NCI-H2227 (cell line): ENCODE data around the gene DGKG.

ENCODE experiments used
- DNase-seq: peaks from one replicate; lab custom pipeline; 2025; ENCODE audit not compliant: unreplicated experiment; lab: John Stamatoyannopoulos, UW

DGKG gene

DNA sequence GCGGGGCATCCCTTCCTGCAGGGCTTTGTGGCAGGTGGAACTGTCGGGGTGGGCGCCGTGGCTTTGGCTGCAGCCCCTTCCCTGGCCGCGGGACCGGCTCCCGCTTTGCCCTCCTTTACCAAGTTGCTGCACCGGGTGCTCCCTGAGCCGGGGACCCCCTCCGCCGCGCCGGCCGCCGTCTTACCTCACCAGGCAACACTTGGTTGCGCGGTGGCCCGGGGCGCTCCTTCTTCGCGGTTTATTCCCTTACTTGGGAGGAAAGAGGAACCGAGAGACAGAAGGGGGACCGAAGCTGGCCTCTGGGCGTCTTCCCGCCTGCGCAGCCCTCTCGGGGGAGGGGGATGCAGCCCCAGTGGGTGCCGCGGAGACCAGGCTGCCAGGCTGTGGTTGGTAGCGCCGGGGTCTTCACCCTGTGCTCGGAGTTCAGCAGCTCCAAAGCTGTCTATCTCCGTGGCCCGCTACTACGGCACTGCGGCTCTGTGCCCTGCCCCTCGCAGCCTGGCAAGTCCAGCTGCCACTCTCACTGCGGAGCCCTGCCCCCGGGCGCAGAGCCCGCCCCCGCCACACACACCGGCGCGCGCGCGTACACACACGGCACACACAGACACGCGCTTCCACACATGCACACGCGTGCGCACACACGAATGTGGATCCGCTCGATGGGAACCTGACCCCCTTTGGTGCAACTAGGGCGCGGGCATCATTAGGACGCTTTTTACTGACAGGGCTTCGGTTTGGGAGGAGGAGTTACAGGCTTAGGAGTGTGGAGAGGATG, at the start of gene DGKG:
TSS of gene DGKG (minus strand) at position 473 of the 775 bp plus-strand sequence. CDS start 41,775 bp downstream, outside the sequence.
- peak; percentile 71 for DNase-seq

DNA sequence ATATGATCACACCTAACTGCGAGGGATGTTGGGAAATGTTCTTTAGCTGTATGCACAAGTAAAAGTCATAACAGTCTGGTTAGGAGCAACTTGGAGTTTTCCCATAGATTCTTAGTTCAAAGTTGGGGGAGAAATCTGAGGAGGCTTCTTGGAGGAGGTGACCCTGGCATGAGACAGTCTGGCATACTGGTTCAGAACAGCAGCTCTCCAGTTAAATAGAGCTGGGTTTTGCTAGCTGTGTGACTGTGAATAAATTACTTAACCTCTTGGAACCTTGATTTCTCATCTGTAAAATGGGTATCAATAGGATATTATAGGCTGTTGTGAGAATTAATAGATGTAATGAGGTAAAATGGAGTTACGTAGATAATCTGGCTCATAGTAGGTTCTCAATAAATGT, 49.1 kb upstream of the DGKG start:
- no peak for DNase-seq

DNA sequence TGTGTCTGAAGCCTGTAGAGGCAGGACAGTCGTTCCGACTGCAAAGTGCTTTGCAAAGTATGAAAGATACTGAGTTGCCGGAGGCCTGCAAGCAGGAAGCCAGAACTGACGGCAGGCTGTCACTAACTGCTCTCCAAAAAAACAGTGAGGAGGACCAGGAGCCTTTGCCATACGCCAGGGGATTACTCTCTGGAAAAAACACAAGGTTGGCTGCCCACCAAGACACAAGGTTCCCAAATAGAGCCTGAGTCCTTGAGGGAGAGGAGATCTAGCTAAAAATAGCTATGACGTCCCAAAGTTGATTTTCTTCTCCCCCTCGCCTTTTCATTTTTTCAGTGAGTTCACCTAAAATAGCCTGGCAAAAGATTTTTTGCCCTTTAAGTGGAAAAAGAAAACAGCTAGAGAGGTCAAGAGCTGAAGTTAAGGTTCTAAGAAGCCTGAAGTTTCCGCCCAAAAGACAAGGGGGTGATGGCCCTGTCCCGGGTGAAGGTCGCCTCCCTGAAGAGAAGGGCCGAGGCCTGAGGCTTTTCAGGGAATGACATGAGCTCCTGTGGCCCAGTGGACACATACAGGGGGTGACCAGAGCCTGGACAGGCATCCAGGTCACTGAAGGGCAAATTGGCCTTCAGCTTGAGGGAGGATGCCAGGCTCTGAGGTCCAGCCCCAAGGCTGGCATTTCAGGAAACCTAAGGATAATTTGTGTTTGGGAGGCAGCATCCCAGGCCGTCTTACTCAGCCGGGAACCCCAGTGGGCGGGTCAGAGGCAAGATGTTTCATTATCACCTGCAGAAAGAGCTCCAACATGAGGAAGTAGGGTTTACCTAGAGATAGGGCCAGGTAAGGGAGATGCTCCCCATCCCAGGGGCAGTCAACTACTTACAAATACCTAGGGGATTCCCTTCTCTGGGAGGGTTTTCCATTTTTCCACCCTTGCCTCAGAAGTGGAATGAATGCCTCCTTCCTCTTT, 44.9 kb upstream of the DGKG start:
- DNase-seq, result no peak

- DNase-seq, result no peak
These were observed 39.5 kb upstream of the DGKG start for GRCh38 chr3:186401556-186401955.

GRCh38 chr3:186400662-186401061, 38.6 kb upstream of the DGKG start:
- no peak for DNase-seq

DNA sequence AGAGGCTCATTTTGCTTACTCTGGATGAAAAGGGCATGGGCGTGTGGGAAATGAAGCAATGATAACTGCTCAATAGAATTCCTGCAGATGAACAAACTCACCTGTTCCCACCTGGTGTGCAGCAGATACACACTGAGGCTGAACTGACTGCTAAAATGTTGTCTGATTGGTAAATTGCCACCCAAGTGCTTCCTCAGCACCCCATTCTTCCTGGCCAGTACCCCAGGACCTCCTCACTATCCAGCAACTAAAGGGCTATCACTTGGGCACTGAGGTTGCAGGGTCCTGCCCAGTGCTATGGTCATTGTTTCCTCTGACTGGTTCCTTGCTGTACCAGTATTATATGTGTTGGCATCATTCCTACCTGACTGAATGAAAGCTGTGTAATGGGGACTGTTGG, 38.0 kb upstream of the DGKG start:
- DNase-seq, result no peak

DNA sequence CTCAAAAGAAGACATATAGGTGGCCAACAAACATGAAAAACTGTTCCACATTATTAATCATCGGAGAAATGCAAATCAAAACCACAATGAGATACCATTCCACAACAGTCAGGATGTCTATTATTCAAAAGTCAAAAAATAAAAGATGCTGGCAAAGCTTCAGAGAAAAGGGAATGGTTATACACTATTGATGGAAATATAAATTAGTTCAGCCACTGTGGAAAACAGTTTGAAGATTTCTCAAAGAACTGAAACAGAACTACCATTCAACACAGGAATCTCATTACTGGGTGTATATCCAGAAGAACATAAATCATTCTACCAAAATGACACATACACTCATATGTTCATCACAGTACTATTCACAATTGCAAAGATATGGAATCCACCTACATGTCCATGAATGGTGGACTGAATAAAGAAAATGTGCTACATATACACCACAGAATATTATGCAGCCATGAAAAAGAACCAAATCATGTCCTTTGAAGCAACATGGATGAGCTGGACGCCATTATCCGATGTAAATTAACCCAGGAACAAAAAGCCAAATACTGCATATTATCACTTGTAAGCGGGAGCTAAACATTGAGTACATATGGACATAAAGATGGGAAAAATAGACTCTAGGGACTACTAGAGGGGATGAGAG, 32.7 kb upstream of the DGKG start:
- no peak for DNase-seq

DNA sequence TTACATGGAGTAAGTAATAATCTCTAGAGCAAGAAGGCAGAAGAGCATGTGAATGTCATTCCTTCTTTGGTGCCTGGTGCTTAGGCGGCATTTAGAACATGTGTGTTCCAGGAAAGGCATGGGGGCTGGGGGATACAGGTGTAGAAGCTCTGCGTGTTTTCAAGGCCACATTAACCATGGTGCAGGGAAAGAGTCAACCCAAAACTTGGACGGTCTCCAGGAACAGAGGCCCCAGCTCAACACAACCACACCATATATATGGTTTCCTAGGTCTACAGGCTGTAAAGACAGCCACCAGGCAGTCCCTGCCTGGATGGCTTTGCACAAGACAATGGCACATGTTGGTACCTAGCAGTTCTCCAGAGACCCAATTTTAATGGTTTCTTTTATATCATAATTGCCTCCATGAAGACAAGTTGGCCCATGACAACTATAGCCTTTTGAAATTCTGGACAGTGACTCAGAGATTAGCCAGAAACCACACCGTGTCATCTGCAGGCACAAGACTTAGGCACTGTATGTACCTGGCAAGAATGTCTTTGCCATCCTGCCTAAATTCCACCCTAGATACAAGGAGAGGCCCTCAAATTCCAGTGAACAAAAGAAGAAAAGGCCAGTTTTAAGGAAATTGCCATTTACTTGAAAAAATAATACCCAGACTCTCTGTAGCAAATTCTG, 25.0 kb upstream of the DGKG start:
- DNase-seq, result no peak

DNA sequence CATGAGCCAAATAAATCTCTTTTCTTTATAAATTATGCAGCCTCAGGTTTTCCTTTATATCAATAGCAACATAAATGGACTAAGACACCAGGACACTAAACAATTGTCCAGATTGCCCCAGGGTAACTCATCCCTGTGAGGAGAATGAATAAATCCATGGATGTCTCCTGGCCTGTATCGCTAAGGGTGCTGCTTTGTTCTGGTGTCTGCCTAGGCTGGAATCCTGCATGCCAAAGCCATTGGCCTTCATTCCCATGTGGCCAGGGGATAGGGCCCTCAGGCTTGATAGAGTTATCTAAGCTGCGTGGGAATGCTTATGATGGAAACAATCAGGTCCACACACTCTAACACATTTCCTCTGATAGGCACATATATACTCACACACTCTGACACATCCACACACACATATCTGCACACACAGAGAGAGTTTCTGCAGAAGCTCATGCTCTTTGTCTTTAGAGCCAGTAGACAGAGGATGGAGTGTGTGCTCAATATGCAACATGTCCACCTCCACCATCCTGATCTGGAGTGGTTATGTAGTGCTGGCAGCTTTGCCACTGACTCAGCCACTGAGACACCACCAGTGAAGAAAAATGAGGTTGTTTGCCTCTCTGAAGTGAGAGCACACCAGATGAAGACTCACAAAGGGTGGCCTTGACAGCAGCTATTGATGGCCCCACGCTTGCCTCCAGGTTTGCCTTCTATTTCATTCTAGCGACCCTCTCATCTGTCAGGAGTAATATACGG, 24.0 kb upstream of the DGKG start:
- DNase-seq, result no peak

DNA sequence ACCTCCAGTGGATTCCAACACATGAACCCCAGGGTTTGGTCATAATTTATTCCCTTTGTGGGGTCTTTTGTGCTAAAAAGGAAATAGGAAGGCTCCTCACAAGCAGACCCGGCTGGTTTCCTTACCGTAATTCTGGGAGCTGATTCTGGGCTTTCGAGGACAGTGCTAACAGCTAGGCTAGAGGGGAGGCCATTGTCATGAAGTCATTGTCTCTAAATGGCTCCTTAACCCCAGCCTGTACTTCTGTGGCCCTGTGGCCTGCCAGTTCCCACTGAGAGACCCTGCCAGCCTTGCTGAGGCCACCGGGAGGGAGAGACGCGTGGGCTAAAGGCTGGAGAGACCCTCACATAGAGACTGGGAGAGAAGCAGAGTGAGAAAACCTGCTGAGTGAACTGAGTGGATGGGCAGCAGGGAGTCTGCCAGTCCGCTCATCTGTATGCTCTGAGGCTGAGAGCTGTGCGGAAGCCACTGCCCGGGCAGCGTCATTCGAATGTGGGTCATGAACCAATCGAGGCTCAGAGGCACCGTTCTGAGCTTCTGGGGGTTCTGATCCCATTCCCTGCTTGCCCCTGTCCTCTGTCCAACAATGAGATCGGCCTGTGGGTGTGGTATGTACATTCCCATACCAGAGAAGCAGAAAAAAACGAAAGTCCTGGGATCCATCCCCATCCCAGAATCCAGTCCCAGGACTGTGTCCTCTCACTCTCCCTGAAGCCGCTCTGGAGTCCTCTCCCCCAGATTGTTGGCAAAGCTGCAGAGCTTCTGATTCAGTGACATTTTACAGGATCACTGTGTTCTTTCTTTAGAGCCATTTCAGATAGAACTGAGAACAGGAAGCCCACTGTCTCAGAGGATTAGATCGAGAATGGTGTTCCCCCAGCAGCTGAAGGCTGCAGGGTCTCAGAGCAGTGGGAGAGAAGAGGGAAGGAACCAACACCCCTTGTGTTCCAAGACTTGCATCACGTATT, 21.3 kb upstream of the DGKG start:
- peak; percentile 3 for DNase-seq

- DNase-seq, result no peak
These were observed 20.3 kb upstream of the DGKG start for GRCh38 chr3:186382217-186382885.

- peak; percentile 67 for DNase-seq
These were observed 19.6 kb upstream of the DGKG start for GRCh38 chr3:186381424-186382216.

DNA sequence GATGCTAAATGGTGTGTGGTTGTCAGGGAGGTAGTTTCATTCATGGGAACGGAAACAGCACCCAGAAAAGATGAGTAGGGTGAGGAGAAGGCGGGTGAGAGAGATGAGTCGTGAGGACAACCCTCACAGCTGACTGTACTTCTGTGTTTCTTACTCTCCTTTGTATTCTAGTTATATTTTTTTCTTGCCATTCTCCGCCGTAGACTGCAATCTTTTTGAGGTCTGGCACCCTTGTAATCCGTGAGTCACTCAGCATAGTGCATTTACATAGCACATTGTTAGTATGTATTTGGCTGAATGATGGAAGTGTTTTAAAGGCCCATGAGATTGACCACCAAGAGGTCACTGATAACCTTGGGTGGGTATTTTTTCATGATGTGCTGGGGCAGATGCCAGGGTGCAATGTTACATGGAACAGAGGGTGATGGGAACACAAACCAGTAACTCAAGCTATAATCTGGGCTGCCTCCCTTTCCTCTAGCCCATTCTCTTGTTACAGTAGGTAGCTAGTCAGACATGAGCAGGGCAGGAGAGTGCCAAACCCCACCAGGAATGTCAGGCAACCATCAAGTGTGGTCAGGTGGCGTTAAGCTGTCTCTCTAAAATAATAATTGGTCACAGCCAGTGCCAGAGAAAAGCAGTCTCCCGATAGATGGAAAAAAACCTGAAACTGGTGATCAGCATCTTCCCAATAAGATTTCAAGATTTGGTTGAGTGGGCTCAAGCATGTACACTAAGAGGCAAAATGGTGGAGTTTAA, 18.8 kb upstream of the DGKG start:
- no peak for DNase-seq

GRCh38 chr3:186375443-186375842, 13.4 kb upstream of the DGKG start:
- no peak for DNase-seq

GRCh38 chr3:186374376-186374775, 12.3 kb upstream of the DGKG start:
- DNase-seq, result no peak

- DNase-seq, result no peak
These were observed 7.2 kb upstream of the DGKG start for GRCh38 chr3:186369217-186369616.

DNA sequence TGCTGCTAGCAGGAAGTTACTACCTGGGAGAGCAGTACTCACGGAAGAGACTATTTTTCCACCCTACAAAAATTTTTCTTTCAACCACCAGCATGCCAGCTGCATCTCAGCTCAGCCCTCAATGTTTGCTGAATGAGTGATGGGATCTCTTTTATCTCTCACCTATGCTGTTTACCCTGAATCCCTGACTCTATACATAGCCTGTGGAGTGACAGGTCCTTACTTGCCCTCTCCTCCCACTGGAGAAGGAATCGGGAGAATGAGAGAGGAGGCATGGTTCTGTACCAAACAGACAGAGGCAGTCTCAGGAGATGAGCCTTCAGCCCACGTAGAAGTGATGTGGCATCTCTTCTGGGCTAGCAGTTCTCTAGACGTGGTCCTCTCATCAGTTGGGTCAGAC, 6.7 kb upstream of the DGKG start:
- no peak for DNase-seq
